GM18951 (cell line): Measurements from ENCODE around the gene GRPEL2.

Source experiments
- POLR2A ChIP-seq: IDR thresholded peaks from 4 replicates; pipeline ENCODE4 v1.6.1; 2011; ENCODE audit warnings: mild to moderate bottlenecking; ENCODE audit not compliant: insufficient read length, insufficient read depth; ENCODE audit errors: extremely low read depth
- in situ Hi-C: fragments of 300-500 bp; cut with MboI; formaldehyde crosslinking; loops from one replicate; pipeline ENCODE4 v1.12.0; 2022; ENCODE audit warnings: low sequenced_read_pairs, mixed read lengths, inconsistent platforms; ENCODE audit not compliant: unreplicated experiment

GRPEL2 gene

DNA sequence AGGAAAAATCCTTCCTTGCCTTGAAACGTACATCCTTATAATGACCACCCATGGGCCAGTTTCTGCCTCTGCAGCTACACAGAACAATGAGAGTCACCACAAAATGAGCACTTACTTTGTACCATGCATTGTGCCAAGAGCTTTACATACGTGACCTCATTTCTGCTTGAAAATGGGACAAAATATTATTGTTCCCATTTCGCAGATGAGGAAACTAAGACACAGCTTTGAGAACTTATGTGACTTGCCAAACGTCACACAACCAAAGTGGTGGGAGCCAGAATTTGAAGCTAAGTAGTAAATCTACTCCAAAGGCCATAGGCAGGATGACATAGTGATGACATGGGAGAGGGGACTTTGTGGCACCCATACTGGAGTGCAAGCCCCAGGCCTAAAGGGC, 34.8 kb upstream of the GRPEL2 start:
- in situ Hi-C loops: no loop called here
- no peak for TF ChIP-seq POLR2A

GRCh38 chr5:149310947-149311658, 34.2 kb upstream of the GRPEL2 start:
- no peak for TF ChIP-seq POLR2A
- in situ Hi-C loops: no loop called here

DNA sequence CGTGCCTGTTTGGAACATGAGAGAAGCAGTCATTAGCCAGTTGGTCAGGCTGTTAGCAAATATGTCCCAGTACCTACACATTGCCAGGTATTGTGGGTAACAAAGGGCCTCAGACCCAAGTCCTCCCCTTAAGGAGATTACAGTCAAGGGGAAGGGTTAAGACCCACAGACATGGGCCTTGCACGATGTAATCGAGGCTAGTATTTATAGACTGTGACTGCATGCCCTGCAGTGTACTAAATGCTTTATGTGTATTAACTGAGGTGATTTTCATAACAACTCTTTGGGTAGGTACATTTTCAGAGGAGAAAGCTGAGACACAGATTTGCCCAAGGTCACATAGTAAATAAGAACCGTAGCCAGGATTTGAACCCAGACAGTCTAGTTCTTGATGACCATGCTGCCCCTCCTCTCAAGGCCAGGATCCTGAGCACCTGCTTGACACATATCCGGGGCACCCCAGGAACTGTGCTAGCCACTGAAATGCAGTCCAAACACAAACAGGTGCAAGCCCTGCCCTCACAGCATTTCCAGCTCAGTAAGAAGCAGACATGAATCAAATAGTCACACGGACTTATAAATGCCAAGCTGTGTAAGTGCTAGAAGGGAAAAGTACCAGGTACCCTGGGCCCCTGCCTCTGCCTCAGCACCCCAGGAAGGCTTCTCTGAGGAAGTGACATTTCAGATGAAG, 32.0 kb upstream of the GRPEL2 start:
- in situ Hi-C loops: no loop called here
- no peak for TF ChIP-seq POLR2A

DNA sequence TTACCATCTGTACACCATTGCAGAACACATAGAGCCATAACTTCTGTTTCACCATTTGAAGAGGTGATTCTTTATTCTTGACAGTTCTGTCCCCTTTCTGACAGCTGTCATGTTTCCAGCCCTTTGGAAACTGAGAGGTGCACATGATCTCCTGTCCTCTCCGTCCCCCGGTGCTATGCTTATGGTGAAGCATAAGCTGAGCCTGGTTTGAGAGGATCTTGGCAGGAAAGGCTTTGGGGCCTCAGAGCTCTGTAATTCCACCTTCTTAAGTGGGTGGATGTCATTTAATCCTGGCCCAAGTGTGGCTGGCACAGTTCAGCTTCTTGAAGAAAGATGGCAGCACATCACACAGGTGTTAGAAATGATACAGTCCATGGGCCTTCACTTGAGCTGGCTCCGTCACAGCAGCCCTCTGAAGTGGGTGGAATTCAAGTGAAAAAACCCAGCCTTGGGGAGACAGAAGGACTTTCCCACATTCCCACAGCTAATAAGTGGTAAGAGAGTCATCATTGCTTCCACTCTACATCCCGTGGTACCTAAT, 30.7 kb upstream of the GRPEL2 start:
- in situ Hi-C loops: no loop called here
- TF ChIP-seq POLR2A: no peak

GRCh38 chr5:149315753-149316152, 29.5 kb upstream of the GRPEL2 start:
- in situ Hi-C loops: no loop called here
- TF ChIP-seq POLR2A: no peak

DNA sequence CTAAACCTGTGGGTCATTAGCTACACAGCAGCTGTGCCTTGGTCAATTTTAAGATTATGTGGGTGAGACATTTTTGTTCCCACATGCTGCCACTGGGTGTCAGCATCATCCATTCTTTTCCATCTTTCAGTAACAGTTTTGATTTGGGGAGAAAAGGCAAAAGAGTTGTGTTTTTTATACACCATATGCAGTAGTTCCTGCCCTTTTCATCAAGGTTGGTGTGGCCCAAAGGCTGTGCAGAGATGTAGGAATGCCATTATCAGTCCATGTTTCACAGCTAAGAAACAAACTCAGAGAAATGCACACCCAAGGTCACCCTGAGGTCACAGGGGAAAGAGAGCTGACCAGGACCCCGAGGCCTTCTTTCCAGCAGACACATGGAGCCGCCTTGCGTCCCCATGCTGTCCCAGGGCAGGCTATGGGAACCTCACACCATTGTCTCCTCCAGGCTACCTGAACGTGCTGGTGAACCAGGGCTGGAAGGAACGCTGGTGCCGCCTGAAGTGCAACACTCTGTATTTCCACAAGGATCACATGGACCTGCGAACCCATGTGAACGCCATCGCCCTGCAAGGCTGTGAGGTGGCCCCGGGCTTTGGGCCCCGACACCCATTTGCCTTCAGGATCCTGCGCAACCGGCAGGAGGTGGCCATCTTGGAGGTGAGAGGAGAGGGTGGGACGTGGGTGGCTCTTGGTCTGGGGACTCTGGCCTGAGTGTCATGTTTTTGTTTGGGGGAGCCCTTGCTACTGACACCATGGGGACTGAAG, 27.8 kb upstream of the GRPEL2 start:
- in situ Hi-C loops: no loop called here
- TF ChIP-seq POLR2A: no peak

DNA sequence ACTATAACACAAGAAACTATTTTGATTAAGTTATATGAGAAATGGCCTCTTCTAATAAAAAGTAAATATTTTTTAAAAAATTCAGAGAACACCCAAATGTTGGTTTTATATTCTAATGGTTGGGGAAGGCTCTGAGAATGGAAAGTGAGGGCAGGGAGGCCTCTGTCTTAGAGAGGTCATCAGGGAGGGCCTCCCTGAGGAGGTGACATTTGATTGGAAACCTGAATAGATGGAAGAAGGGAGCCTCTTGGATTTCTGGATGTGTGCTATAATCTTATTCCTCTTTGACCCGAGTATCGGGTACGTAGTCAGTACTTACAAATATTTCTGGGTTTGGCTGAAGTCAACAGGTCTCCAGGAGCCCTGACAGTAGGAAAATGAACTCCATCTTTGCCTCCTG, 26.1 kb upstream of the GRPEL2 start:
- TF ChIP-seq POLR2A: no peak
- in situ Hi-C loops: no loop called here

- TF ChIP-seq POLR2A: no peak
- in situ Hi-C loops: no loop called here
These were observed 24.4 kb upstream of the GRPEL2 start for GRCh38 chr5:149320791-149321330.

DNA sequence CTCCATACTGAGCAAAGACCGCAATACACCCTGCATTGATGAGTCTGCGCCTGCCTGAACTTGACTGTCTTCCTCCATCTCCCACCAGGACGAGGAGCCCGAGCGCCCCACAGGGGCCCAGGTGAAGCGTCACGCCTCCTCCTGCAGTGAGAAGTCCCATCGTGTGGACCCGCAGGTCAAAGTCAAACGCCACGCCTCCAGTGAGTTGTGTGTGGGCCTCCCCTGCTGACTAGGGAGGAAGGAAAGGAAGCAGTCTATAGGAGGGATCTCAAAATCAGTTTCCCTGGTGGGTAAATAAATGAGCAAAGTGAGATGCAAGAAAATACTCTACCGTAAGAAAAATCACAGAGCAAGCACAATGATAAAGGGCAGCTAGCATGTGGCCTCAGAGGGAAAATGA, 22.8 kb upstream of the GRPEL2 start:
- in situ Hi-C loops: no loop called here
- no peak for TF ChIP-seq POLR2A

DNA sequence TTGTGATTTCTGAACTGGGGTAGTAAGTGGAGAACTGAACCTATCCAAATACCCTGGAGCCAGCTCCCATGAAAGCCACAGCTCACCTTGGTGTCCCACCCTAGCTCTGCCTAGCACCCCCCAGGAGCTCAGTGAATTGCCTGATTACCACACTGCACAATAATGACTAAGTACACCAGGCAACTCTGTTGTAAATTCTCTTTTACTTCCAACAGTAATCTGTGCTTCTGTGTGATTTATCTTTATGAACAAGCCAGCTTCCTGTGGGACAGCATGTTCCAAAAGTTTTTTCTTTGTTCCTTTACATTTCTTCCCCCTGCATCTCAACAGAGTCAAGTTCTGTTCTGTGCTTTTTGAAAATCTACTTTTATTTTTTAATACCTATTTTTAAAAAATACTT, 22.1 kb upstream of the GRPEL2 start:
- in situ Hi-C loops: no loop called here
- no peak for TF ChIP-seq POLR2A

GRCh38 chr5:149323621-149324205, 21.6 kb upstream of the GRPEL2 start:
- no peak for TF ChIP-seq POLR2A
- in situ Hi-C loops: no loop called here

DNA sequence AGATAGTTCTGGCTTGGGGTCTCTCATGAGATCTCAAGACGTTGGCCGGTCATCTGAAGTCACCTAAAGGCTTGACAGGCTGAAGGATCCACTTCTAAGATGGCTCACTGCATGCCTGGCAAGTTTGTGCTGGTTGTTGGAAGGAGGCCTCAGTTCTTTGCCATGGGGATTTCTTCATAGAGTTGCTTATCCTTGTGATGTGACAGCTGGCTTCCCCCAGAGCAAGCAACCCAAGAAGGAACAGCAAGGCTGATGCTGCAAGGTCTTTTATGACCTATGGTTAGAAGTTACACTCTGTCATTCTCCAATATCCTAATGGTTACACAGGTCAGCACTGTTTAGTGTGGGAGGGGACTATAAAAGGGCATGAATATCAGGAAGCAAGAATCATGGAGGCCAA, 20.7 kb upstream of the GRPEL2 start:
- in situ Hi-C loops: no loop called here
- no peak for TF ChIP-seq POLR2A

- in situ Hi-C loops: no loop called here
- TF ChIP-seq POLR2A: no peak
These were observed 20.0 kb upstream of the GRPEL2 start for GRCh38 chr5:149325166-149325735.

DNA sequence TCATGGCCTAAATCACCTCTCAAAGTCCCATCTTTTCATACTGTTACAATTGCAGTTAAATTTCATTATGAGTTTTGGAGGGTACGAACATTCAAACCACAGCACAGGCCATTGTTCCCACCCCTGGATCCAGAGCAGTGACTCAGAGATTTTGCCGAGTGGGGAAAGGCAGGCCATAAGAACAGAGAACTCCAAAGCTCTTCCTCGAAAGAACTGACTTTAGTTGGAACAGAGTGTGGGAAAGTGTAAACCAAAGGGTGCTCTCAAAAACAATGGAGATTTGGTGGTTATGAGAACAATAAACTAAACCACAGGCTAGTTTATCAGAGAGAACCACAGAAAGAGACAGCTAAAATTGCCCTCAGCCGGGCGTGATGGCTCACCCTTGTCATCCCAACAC, 19.4 kb upstream of the GRPEL2 start:
- in situ Hi-C loops: no loop called here
- TF ChIP-seq POLR2A: no peak
